Measurements from ENCODE around the gene PLXND1.

- TF ChIP-seq CTCF (conservative IDR thresholded peaks at IDR 0.05; ENCODE audit: low read length) (no peak), EZH2phosphoT487 (IDR thresholded peaks at IDR 0.05; ENCODE audit: borderline replicate concordance) (no peak)
Measured at GRCh38 chr3:129632977-129633376, 26.5 kb upstream of the PLXND1 start.
